AG09319 (cell line): Measurements from ENCODE around the gene CLDN5.

Experiments
- DNase-seq: peaks from one replicate; pipeline ENCODE4 v3.0.0-alpha.2; 2010; ENCODE audit warnings: low read depth; ENCODE audit errors: extremely low read depth
- CTCF ChIP-seq: IDR thresholded peaks from 2 replicates; pipeline ENCODE4 v1.5.1; 2011; ENCODE audit warnings: low read depth, mild to moderate bottlenecking, inconsistent platforms, low read length, moderate library complexity

CLDN5 gene

GRCh38 chr22:19520566-19521305 is 3.5 kb downstream of the CLDN5 start:
- no peak for DNase-seq
- TF ChIP-seq CTCF = no peak

GRCh38 chr22:19520007-19520406 is 4.2 kb downstream of the CLDN5 start:
- no peak for TF ChIP-seq CTCF
- no peak for DNase-seq

DNA sequence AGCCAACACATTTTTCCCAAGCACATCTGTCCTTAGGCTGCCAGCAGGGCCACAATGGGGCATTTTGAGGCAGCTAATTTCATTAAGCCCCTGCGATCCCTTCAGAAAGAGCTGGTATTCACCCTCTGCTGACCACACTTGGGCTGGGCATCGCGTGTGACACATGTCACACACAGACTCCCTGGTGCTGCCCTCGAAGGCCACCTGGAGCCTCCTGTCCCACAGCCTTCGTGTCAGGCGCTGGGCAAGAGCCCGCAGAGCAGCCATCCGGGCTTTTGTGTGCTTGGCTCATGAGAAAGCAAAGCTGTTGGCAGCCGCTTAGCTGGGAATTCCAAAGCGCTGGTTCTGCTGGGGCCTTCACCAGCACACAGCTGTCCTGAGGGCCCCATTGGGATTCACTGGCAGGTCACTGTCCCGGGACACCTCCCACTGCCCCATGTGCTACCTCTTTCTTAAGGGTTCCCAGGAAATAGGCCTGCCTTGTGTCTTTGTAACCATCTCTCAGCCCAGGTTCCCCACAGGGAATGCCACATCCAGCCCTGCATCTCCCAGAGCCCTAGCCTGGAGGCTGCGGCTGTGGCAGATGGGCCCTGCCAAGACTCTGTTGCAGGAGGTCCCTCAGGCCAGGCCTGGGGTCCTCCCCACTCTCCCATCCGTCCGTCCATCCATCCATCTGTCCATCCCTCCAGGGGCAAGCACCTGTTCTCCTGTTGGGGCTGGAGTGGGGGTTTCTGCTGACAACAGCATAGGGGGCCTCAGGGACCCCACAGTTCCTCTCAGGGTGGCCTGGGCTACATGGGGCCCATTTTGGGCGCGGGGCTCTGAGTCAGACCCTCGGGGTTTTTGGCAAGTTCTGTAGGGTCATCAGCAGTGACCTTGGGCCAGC is 4.9 kb downstream of the CLDN5 start:
- DNase-seq = no peak
- no peak for TF ChIP-seq CTCF

GRCh38 chr22:19518635-19519034 is 5.6 kb downstream of the CLDN5 start:
- TF ChIP-seq CTCF = no peak
- DNase-seq = no peak

GRCh38 chr22:19517919-19518611 is 6.1 kb downstream of the CLDN5 start:
- no peak for TF ChIP-seq CTCF
- no peak for DNase-seq

- TF ChIP-seq CTCF = no peak
- DNase-seq = no peak
These were observed 7.1 kb downstream of the CLDN5 start for GRCh38 chr22:19517171-19517500.
